Transverse colon (tissue), 4 donors: ENCODE results near the gene DUSP9. TPM values are rescaled to one million over a fixed set of nuclear protein-coding genes. Genes with fewer than 3 reads are reported as not detected.

Experiments used
- DNase-seq: peaks from one replicate; pipeline ENCODE4 v3.0.0-alpha.2; 2019
- H3K27ac ChIP-seq, 4 donors: fragments of 200-600 bp; sonication (generic); 2 replicates each; pipeline ENCODE4 v1.5.1; 2016 to 2018; ENCODE audit warnings: inconsistent platforms in 4 of 4
- H3K27me3 ChIP-seq: fragments of 200-600 bp; sonication (generic); 2 replicates; pipeline ENCODE4 v1.5.1; 2017; ENCODE audit warnings: inconsistent platforms
- H3K36me3 ChIP-seq, 4 donors: fragments of 200-600 bp; sonication (generic); 2 replicates each; pipeline ENCODE4 v1.5.1; 2017 to 2019; ENCODE audit warnings: inconsistent platforms in 4 of 4
- H3K4me1 ChIP-seq, 4 donors: fragments of 200-600 bp; sonication (generic); 2 replicates each; pipeline ENCODE4 v1.5.1; 2017 to 2020; ENCODE audit warnings: inconsistent platforms in 4 of 4
- H3K4me3 ChIP-seq, 4 donors: fragments of 200-600 bp; sonication (generic); 1 replicate in 1 of 4; 2 replicates in 3 of 4; pipeline versions ENCODE4 v1.5.1 to v1.6.1; 2017 to 2019; ENCODE audit warnings: inconsistent platforms in 4 of 4
- H3K9me3 ChIP-seq, 2 donors: fragments of 200-600 bp; sonication (generic); 2 replicates each; pipeline ENCODE4 v1.5.1; 2017 to 2019; ENCODE audit warnings: inconsistent platforms in 2 of 2
- EP300 ChIP-seq: sonication (generic); formaldehyde crosslinking; IDR thresholded peaks from one replicate; pipeline ENCODE4 v1.6.1; 2017; ENCODE audit warnings: antibody characterized with exemption, low read depth
- POLR2A ChIP-seq: fragments of 450-650 bp; IDR thresholded peaks from one replicate; pipeline ENCODE4 v1.6.1; 2016; ENCODE audit warnings: antibody characterized with exemption, mild to moderate bottlenecking, moderate library complexity
- POLR2AphosphoS5 ChIP-seq, 3 donors: sonication (generic); formaldehyde crosslinking; IDR thresholded peaks; one replicate each; pipeline ENCODE4 v1.6.1; 2016; ENCODE audit warnings: antibody characterized with exemption in 3 of 3
- WGBS, 2 donors: methylation state at CpG; one replicate each; pipeline ENCODE4 v1.1.5; 2018; ENCODE audit warnings: low coverage in 1 of 2; 5-methylcytosine and 5-hydroxymethylcytosine counted together
- in situ Hi-C, 4 donors: fragments of 200-750 bp; cut with MboI; loops; one replicate each; pipeline versions ENCODE4 v1.15.0 to v1.15.1; 2017; ENCODE audit warnings: low sequenced_read_pairs in 3 of 4, low pct_ligation_motif_present in 1 of 4, low pct_unique_long_range_greater_than_20kb in 1 of 4
- intact Hi-C: fragments of 100-400 bp; cut with DNase I; formaldehyde crosslinking; loops from one replicate; pipeline ENCODE4 v1.15.1; 2023; ENCODE audit warnings: low total_unique reads
- total RNA-seq, 4 donors: library from RNA; depleted of rRNA; stranded (reverse); fragments of >200 nt; gene quantifications; one replicate each; pipeline ENCODE4 v1.1.0, GENCODE V29; 2016
- TF ChIP-seq, protein P1 (sequence below), 5 experiments: fragments of 200-600 bp in 3 of 5; fragments of 450-650 bp in 2 of 5; sonication (generic) in 3 of 5; IDR thresholded peaks; 1 replicate in 2 of 5; 2 replicates in 3 of 5; pipeline ENCODE4 v1.5.1; 2016 to 2017; ENCODE audit warnings: antibody characterized with exemption in 5 of 5, inconsistent platforms in 3 of 5, mild to moderate bottlenecking in 2 of 5, moderate library complexity in 1 of 5

DUSP9 gene
- total RNA-seq, 4 donors from 2014 or later: not detected

DNA sequence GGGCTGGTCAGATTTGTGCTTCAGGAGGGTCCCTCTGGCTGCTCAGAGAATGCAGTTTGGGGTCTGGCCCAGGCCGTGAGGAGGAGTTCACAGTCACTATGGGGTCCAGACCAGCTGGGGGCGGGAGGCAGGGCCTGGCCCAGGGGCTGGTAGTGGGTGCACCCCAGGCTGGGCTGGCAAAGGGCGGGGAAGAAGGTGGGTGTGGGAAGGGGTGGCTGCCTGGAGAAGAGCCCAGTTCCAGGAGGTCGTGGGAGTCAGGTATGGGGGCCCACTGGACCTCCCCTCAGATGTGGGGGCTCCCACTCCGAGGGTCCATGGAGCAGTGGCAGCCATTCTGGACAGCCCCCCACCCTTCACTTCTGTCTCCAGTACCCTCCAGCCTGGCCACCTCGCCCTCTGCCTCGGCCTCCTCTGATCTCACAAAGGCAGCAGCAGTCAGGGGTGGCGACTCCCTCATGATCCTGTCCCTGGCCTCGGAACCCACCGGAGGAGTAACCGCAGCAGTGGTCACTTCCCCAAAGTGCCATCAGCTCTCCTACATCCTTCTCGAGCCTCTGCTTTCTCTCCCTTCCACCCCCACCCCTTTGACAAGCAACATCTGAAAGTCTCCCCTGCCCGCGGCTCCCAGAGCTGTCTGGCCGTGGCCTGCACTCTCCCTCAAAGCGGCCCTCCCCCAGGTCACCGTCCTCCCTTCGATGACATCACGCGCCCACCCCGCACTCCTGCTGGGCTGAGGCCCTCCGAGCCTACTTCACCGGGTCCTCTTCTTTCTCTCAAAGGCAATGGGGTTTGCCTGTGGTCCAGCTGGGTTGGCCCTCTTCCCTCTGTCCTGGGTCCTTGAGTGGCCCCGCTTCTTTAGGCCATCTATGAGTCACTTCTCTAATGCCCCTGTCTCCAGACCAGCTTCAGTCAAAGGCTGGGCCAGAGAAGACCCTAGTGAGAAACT, 39.0 kb downstream of the DUSP9 start:
- H3K9me3 ChIP-seq: no peaks in the 10 kb centered on the region
- peaks cover 0 to 17% (median 10%) of the 10 kb centered on the region in 4 donors for H3K4me1 ChIP-seq
- intact Hi-C loops: no loop called here
- WGBS, 2 donors: 85% methylated on average over 23 of the region's 24 CpGs; no CpG with 5 or more reads in 1 of the 2 donors
- H3K27me3 ChIP-seq: no peaks in the 10 kb centered on the region
- H3K27ac ChIP-seq: no peak overlapping the region
- no peaks in the 10 kb centered on the region for H3K36me3 ChIP-seq
- in situ Hi-C loops: no loop called here
- TF ChIP-seq, protein P1, sequence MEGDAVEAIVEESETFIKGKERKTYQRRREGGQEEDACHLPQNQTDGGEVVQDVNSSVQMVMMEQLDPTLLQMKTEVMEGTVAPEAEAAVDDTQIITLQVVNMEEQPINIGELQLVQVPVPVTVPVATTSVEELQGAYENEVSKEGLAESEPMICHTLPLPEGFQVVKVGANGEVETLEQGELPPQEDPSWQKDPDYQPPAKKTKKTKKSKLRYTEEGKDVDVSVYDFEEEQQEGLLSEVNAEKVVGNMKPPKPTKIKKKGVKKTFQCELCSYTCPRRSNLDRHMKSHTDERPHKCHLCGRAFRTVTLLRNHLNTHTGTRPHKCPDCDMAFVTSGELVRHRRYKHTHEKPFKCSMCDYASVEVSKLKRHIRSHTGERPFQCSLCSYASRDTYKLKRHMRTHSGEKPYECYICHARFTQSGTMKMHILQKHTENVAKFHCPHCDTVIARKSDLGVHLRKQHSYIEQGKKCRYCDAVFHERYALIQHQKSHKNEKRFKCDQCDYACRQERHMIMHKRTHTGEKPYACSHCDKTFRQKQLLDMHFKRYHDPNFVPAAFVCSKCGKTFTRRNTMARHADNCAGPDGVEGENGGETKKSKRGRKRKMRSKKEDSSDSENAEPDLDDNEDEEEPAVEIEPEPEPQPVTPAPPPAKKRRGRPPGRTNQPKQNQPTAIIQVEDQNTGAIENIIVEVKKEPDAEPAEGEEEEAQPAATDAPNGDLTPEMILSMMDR (IDR thresholded peaks at IDR 0.05): no peak
- TF ChIP-seq POLR2AphosphoS5 (IDR thresholded peaks at IDR 0.05): no peak
- no peak for TF ChIP-seq EP300
- no peak for TF ChIP-seq POLR2A
- DNase-seq: peak; percentile 9
- H3K4me3 ChIP-seq: no peak overlapping the region

DNA sequence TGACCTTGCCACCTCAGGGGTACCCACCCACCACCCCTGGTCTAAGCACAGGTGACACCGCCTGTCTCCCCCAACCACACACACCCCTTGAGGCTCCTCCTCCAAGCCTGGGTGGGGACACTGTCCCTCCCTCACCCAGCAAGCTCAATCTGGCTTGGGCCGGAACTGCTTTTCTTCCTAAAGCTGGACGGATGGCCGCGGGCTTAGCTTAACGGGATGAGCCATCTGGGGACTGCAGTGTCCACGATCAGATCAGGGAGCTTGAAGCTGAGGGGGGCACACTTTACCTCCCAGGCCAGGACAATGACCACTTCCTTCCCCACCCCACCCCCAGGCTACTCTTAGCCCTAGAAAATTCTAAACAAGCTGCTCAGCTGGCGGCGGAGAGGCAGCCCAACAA, 39.7 kb downstream of the DUSP9 start:
- 74% methylated on average over 6 of the region's 9 CpGs; no CpG with 5 or more reads in 1 of the 2 donors for WGBS, 2 donors
- TF ChIP-seq EP300 (no peak), POLR2AphosphoS5 (IDR thresholded peaks at IDR 0.05) (no peak), POLR2A (no peak)
- TF ChIP-seq, protein P1 (IDR thresholded peaks at IDR 0.05): no peak

DNA sequence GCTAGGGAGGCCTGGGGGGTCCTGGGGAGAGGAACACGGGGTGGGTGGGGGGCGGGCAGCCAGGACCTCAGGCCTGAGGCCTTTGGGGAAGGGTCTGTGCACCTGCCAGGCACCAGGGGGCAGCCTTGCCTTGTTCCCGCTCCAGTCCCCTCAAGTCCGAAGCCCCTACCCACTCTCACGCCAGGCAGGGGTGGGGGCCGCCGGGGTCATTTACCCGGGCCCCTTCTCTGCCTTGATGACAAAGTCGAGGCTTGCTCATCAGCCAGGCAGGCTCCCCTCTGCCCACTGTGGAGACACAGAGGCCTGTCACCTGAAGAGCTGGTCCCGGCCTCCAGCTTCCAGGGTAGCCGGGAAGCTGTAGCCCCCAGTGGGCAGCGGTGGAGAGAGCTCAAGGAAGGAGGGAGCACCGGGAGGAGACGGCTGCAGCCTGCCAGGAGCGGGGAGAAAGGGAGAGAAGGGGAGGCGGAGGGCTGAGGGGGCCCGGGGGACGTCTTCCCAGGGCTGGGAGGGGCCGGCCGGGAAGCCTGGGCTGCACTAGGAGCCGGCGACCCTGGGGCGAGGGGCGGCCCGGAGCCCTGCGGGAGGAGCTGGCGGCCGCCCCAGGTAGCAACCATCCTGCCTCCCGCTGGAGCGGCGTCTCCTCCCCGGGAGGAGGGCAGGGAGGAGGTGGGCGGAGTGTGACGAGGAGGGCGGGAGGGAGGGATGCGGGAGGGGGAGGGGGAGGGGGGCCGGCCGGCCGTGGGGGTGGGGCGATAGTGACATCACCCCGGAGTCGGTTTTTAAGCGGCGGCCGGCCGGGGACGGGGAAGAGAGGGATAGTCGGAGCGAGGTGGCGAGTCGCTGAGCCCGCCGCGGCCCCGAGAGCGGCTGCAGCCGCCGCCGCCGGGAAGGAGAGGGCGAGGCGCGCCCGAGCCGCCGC, 40.4 kb downstream of the DUSP9 start, which contains the start of gene SLC6A8:
SLC6A8 (plus strand) TSS at position 806 of the 919 bp plus-strand sequence. CDS start 649 bp downstream, outside the sequence.
- H3K4me1 ChIP-seq: peaks cover 0 to 17% (median 10%) of the 10 kb centered on the region in 4 donors
- H3K27ac ChIP-seq: peak within 1 kb of the TSS; percentile 67 to 83 (median 80)
- DNase-seq: peak; percentile 71
- H3K4me3 ChIP-seq: peak within 1 kb of the TSS; percentile 32 to 57 (median 44)
- no peaks in the 10 kb centered on the region for H3K9me3 ChIP-seq
- TF ChIP-seq POLR2AphosphoS5 (IDR thresholded peaks at IDR 0.05) (peak; percentile 48 to 82 (median 57)), POLR2A (peak; percentile 55), EP300 (no peak)
- TF ChIP-seq, protein P1 (IDR thresholded peaks at IDR 0.05): peak in 4 of 5 experiments; percentile 16 to 41 (median 25)
- WGBS, 2 donors: 48% methylated on average over 56 of the region's 66 CpGs; no CpG with 5 or more reads in 1 of the 2 donors
- intact Hi-C loops: no loop called here
- no peaks in the 10 kb centered on the region for H3K36me3 ChIP-seq
- in situ Hi-C loops: no loop called here
- H3K27me3 ChIP-seq: no peaks in the 10 kb centered on the region

More for the DNA sequence above, 39.7 kb downstream of the DUSP9 start:
- Histone ChIP-seq H3K4me1 (peaks cover 0 to 17% (median 10%) of the 10 kb centered on the region in 4 donors), H3K27me3 (no peaks in the 10 kb centered on the region), H3K4me3 (peak overlapping the region in 1 of 4 donors; percentile 56), H3K36me3 (no peaks in the 10 kb centered on the region), H3K27ac (peak overlapping the region; percentile 67 to 83 (median 80)), H3K9me3 (no peaks in the 10 kb centered on the region)
- in situ Hi-C loops (no loop called here), intact Hi-C loops (no loop called here)
- DNase-seq: peak; percentile 40
